Fibroblast of the conjunctiva (primary cell): ENCODE results near the gene TROAP.

Source experiments
- DNase-seq: peaks from one replicate; pipeline ENCODE4 v3.0.0-alpha.2; 2010; ENCODE audit warnings: low read depth

The TROAP gene

GRCh38 chr12:49342066-49342913, 19.2 kb downstream of the TROAP start:
- peak; percentile 59 for DNase-seq

- no peak for DNase-seq
These were observed 20.1 kb downstream of the TROAP start for GRCh38 chr12:49342914-49343731.

- no peak for DNase-seq
These were observed 21.5 kb downstream of the TROAP start for GRCh38 chr12:49344486-49345050.

GRCh38 chr12:49345051-49345824, 22.2 kb downstream of the TROAP start:
- DNase-seq, result no peak

DNA sequence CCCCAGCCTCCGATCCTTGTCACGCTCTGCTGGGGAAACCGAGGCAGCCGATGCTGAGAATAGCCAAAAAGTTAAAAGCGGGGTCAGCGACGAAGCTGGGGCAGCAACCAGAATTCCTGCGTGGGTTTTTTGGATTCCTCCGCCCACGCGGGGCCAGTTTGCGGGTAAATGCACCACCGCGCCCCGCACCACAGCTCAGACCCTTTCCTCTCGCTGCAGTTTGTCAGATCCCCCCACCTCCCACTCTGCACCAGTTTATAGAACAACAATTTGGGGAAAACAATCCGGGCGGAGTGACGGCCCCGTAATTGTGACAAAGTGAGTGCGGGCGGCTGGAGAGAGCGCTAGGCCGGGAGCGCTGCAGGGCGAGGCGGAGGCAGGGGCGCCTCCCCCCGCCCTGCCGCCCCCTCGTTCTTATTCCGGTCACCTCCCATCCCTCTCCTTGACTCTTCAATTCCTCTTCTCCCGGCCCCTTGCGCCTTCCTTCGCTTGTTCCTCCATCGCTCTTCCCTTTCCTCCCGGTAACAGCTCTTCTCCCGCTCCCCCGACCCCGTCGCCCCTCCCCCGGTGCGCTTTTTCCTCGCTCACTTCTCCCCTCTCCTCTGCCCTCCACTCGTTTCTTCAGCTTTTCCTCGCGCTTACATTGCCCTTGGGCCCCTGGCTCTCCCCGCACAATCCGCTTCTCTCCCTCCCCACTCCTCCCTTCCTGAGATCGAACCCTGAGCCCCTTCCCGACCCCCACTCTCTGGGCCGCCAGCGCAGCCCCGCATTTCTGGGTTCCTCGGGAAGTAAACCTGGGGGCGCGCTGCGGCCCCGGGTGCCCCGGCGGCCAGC, 23.0 kb downstream of the TROAP start:
- no peak for DNase-seq

- DNase-seq, result no peak
These were observed 23.7 kb downstream of the TROAP start, which contains the start of gene DNAJC22 for GRCh38 chr12:49346659-49347310. DNAJC22 (plus strand) TSS chr12:49346888; CDS start chr12:49348873, 1,985 bp downstream.

- no peak for DNase-seq
These were observed 24.5 kb downstream of the TROAP start for GRCh38 chr12:49347311-49348193.

DNA sequence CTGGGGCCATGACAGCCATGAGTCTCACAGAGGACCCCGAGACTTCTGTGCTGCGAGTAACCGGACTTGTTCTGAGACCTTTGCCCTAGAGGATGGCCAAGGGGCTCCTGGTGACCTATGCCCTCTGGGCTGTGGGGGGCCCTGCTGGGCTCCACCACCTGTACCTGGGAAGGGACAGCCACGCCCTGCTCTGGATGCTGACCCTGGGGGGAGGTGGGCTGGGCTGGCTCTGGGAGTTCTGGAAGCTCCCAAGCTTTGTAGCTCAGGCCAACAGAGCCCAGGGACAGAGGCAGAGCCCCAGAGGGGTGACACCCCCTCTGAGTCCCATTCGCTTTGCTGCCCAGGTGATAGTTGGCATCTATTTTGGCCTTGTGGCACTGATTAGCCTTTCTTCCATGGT, 25.7 kb downstream of the TROAP start:
- DNase-seq, result no peak

DNA sequence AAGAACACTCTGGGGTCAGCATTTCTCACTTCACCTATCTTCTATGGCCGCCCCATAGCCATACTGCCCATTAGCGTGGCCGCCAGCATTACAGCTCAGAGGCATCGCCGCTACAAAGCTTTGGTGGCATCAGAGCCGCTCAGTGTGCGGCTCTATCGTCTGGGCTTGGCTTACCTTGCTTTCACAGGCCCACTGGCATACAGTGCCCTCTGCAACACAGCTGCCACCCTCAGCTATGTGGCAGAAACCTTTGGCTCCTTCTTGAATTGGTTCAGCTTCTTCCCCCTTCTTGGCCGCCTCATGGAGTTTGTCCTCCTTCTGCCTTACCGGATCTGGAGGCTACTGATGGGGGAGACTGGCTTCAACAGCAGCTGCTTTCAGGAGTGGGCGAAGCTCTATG, 26.2 kb downstream of the TROAP start:
- no peak for DNase-seq

DNA sequence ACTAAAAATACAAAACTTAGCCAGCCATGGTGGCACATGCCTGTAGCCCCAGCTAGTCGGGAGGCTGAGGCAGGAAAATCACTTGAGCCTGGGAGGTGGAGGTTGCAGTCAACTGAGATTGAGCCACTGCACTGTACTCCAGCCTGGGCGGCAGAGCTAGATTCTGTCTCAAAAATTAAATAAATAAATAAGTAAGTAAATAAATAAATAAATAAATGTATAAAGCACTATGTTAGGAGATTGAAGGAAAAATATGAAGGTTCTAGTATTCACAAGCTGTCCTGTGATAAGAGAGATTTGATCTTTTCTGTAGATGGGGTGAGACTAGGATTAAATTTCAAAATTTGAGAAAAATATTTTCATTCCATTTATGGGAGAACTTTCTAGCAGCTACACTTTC, 29.3 kb downstream of the TROAP start:
- no peak for DNase-seq

- DNase-seq, result no peak
These were observed 32.9 kb downstream of the TROAP start for GRCh38 chr12:49355913-49356312.

DNA sequence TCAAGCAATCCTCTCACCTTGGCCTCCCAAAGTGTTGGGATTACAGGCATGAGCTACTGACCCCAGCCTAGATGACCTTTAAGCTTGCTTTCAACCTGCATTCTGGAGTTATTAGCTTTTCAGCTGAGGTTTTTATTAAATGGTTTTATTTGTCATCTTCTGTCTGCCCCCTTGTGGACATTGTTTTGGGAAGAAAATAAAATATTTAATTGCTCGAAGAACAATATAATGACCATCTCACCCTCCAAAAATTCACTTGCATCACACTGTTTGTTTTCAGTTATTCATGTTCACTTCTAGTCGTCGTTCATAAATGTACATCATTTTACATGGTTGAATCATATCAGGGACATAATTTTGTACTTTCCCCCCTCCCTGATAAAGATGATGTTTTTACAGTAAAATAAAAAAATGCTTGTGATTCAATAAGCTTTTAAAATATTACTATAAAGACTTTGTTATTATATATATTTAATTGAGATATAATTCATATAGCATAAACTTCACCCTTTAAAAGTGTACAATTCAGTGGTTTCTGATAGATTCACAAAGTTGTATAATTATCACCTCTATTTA, 34.1 kb downstream of the TROAP start:
- no peak for DNase-seq

DNA sequence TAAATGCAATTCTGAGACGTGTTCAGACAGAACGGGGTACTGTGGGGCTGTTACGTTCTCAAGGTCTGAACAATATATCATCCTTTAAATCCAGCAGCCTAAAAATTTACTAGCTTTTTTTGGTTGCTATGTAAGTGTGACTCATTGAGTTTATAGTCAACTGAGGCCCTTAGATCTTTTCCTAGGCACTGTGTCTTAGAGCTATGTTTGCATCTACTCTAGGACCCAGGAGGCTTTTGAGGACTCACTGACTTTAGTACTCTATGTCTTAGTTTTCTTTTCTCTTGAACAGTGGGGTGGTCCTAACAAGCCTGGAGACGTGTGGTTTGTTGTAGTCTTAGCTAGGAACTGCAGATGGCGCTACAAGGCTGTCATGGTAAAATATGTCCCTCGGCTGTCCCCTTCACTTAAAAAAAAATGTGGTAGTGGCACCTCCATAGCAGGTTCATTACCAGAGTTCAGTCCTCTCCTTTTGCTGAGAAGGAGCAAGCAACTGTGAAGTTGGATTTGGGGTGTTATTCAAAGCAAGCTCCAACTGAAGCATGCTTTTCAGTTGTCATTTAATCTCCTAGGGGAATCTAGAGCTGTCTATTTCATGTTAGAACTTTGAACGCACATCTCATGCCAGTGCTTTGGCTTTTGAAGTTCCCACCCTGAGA, 35.6 kb downstream of the TROAP start:
- DNase-seq, result peak; percentile 65

GRCh38 chr12:49359671-49360070, 36.6 kb downstream of the TROAP start:
- DNase-seq, result no peak

- no peak for DNase-seq
These were observed 39.0 kb downstream of the TROAP start for GRCh38 chr12:49362077-49362476.

GRCh38 chr12:49364989-49365388, 41.9 kb downstream of the TROAP start:
- DNase-seq, result no peak

- DNase-seq, result no peak
These were observed 42.5 kb downstream of the TROAP start for GRCh38 chr12:49365542-49365941.

- no peak for DNase-seq
These were observed 43.1 kb downstream of the TROAP start for GRCh38 chr12:49366096-49366651.
